HG02678 (cell line): ENCODE results near the gene APOLD1.
"Not testable (repeated sequence)": the region's sequence is repeated elsewhere in the genome, so short reads cannot be mapped to it uniquely, and the experiment has no call there.

Experiments
- ATAC-seq: cut with Tn5 transposase; IDR thresholded peaks from one replicate; pipeline ENCODE4 v1.9.1; 2021; ENCODE audit warnings: mild to moderate bottlenecking, moderate library complexity; ENCODE audit not compliant: unreplicated experiment

Gene APOLD1

DNA sequence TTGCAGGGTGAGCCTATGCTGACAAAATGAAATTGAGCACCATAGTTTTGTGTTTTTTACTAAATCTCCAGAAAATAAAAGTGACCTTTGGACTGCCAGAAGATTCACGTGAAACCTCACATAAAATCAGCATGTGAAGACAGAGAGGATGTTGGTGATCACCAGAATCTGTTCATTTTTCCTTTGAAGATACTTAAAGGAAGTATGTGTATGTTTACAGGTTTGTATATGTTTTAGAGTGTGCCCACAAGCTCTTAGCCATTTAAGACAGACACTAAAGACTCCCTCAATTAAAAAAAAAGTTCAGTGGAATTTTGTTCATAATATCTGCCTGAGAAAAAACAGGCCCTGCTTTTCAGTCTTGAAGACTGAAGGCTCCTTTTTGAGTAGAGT, 53.5 kb downstream of the APOLD1 start:
- ATAC-seq: no peak

DNA sequence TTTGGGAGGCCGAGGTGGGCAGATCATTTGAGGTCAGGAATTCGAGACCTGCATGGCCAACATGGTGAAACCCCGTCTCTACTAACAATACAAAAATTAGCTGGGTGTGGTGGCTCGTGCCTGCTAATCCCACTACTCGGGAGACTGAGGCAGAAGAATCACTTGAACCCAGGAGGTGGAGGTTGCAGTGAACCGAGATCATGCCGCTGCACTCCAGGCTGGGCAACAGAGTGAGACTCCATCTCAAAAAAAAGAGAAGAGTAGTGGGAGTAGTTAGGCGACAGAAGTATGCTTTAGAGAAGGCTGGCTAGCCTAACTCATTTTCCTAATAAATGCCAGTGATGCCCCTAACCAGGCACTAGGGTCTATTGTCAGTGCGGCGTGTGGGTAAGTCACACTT, 54.0 kb downstream of the APOLD1 start:
- ATAC-seq: not testable (repeated sequence)

DNA sequence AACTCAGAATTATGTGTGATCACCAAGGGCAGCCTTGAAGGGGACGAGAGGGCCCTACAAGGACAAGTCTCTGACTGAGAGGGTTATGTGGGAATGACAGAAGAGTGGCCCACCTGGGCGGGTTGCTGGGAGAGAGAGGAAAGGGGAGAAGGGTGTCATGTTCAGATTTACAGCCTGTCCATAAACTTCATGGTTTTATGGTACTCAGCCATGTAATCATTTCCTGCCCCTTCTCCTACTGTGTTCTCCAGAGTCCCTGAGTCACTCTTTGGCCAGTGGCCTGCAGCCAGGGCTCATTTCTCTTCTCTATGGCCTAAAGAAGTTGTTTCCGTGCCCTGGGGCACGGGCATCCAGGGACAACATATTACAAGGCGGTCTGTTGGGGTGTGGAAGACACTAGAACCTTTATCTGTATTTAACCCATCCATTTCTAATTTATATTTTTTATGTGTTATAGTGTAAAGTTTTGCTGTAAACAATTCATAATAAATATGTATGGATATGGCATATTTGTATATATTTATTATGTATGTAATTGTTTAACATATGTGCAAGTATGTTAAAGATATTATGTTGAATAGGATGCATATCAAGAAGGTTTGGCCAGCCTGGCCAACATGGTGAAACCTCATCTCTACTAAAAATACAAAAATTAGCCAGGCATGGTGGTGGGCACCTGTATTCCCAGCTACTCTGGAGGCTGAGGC, 54.6 kb downstream of the APOLD1 start:
- ATAC-seq: no peak

DNA sequence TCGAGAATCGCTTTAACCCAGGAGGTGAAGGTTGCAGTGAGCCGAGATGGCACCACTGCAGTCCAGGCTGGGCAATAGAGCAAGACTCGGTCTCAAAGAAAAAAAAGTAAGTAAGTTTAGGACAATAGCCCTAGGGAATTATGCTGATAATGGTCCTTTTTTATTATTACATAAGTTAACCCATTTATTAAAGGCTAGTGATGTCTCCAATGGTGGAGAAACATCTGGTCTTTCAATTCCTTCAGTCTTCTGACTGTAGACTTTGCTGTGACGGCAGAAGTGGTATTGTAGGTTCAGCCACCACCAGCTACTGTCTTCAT, 55.1 kb downstream of the APOLD1 start:
- no peak for ATAC-seq
